Measurements from ENCODE around the gene SLC25A45.
A peak's percentile ranks its signal among the peaks of the same experiment; 100 is the strongest.

The SLC25A45 gene

DNA sequence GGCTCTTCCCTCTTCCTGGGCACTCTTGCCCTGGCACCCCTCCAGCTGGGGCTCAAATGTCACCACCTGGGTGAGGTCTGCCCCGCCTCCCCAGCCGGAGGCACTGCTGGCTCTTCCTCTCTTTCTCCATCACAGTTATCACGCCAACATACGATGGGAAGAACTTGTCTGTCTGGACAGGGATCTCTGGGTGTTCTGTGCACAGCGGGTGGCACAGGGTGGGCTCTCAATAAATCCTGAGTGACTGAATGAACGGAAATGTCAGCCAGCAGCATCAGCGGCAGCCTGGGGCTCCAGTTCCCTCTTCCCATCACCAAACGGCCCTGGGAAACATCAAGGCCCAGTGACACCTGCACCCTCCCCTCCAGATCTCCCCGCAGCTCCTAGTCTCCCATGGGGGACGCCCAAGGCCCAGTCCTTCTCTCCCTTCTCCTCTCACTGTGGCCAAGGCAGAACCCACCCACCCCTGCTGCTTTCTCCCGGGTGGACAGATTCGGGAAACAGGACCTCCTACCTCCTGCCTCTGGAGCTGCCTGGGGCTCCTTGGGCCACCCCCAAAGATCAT, 440 bp upstream of the SLC25A45 start:
- peak overlapping the region; percentile 32 for H3K4me3 ChIP-seq (replicated peaks; ENCODE audit: insufficient read depth, low read length)
- H3K27ac ChIP-seq (replicated peaks): peak overlapping the region; percentile 83
- no peaks in the 10 kb centered on the region for H3K27me3 ChIP-seq (ENCODE audit: insufficient read depth, poor library complexity, severe bottlenecking)
- no peak for DNase-seq (ENCODE audit: low read depth in 1 of 2, low spot score in 1 of 2)
- TF ChIP-seq SPI1 (IDR thresholded peaks at IDR 0.05; ENCODE audit: borderline replicate concordance, low read depth) (peak; percentile 54; the same call in 1 of the 2 replicates), GABPA (IDR thresholded peaks at IDR 0.05; ENCODE audit: low read depth) (no peak)

DNA sequence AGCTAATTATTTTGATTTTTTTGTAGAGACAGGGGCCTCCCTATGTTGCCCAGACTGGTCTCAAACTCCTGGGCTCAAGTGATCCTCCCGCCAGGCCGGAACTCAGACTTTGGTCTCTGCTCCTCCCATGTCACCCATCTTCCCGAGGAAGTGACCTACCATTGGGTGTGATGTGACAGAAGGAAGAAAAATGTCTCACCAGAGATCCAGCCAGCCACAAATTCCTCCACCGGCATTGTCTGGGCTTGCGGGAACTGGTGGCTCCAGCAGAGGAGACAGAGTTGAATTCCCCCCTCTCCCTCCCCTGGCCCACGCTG, 772 bp downstream of the SLC25A45 start:
- Histone ChIP-seq H3K27ac (replicated peaks) (peak overlapping the region; percentile 83), H3K27me3 (ENCODE audit: insufficient read depth, poor library complexity, severe bottlenecking) (no peaks in the 10 kb centered on the region), H3K4me3 (replicated peaks; ENCODE audit: insufficient read depth, low read length) (peak overlapping the region; percentile 32)
- TF ChIP-seq CTCF (IDR thresholded peaks at IDR 0.05; ENCODE audit: insufficient read depth, low read length): no peak
- TF ChIP-seq REST (IDR thresholded peaks at IDR 0.05; ENCODE audit: insufficient replicate concordance, low read depth): peak; percentile 22
- peak; percentile 27; the same call in 1 of the 2 replicates for TF ChIP-seq SPI1 (IDR thresholded peaks at IDR 0.05; ENCODE audit: borderline replicate concordance, low read depth)
- no peak for TF ChIP-seq GABPA (IDR thresholded peaks at IDR 0.05; ENCODE audit: low read depth)
- TF ChIP-seq POLR2AphosphoS5 (IDR thresholded peaks at IDR 0.05; ENCODE audit: low read depth): no peak
- peak in 1 of 2 experiments; percentile 62 for DNase-seq (ENCODE audit: low read depth in 1 of 2, low spot score in 1 of 2)

- no peak overlapping the region for H3K27ac ChIP-seq (replicated peaks)
- DNase-seq (ENCODE audit: low read depth in 1 of 2, low spot score in 1 of 2): no peak
- TF ChIP-seq SPI1 (IDR thresholded peaks at IDR 0.05; ENCODE audit: borderline replicate concordance, low read depth): no peak
- no peak for TF ChIP-seq GABPA (IDR thresholded peaks at IDR 0.05; ENCODE audit: low read depth)
- TF ChIP-seq CTCF (IDR thresholded peaks at IDR 0.05; ENCODE audit: insufficient read depth, low read length): no peak
- no peak for TF ChIP-seq POLR2AphosphoS5 (IDR thresholded peaks at IDR 0.05; ENCODE audit: low read depth)
- no peak for TF ChIP-seq REST (IDR thresholded peaks at IDR 0.05; ENCODE audit: insufficient replicate concordance, low read depth)
- H3K27me3 ChIP-seq (ENCODE audit: insufficient read depth, poor library complexity, severe bottlenecking): no peaks in the 10 kb centered on the region
- H3K4me3 ChIP-seq (replicated peaks; ENCODE audit: insufficient read depth, low read length): no peak overlapping the region
Observed at GRCh38 chr11:65380460-65381119, 1.9 kb downstream of the SLC25A45 start.

DNA sequence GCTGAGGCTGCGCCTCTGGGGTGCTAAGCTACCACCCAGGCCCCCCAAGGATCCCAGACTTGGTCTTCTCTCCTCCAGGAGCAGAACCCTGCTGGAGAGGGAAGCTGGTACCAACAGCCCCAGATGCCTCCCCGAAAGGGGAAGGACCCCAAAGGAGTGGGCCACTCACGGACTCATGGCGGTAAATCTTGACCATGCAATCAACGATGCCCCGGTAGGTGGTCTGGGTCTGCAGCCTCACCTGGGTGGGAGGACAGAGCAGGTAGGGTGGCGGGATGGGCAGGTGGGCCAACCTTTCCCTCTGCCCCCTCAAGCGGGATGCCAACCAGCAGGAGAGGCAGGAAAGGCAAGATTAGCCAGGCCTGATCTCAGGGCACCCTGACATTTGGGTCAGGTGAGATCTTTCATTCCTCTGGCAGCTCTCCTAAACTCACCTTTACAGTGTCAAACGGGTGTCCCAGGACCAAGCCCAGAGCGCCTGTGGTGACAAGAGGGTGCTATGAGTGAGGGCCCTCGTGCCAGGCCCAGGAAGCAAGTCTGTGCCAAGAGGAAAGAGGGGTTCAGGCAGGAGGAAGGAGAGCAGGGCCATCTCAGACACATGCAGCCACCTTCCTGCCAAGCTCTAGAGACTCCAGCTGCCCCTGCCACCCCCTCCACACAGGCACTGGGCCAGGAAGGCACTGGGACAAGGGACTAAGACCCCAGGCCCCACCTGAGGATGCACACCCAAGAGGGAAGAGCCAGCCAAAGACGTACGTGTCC, 2.6 kb downstream of the SLC25A45 start:
- TF ChIP-seq GABPA (IDR thresholded peaks at IDR 0.05; ENCODE audit: low read depth) (no peak), CTCF (IDR thresholded peaks at IDR 0.05; ENCODE audit: insufficient read depth, low read length) (no peak), POLR2AphosphoS5 (IDR thresholded peaks at IDR 0.05; ENCODE audit: low read depth) (no peak), REST (IDR thresholded peaks at IDR 0.05; ENCODE audit: insufficient replicate concordance, low read depth) (no peak), SPI1 (IDR thresholded peaks at IDR 0.05; ENCODE audit: borderline replicate concordance, low read depth) (no peak)
- H3K27ac ChIP-seq (replicated peaks): no peak overlapping the region

More for the DNA sequence above, 2.6 kb downstream of the SLC25A45 start:
- H3K27me3 ChIP-seq (ENCODE audit: insufficient read depth, poor library complexity, severe bottlenecking): no peaks in the 10 kb centered on the region
- no peak overlapping the region for H3K4me3 ChIP-seq (replicated peaks; ENCODE audit: insufficient read depth, low read length)
- no peak for DNase-seq (ENCODE audit: low read depth in 1 of 2, low spot score in 1 of 2)
